ENCODE data around the gene NKX3-2. TPM values are rescaled to one million over a fixed set of nuclear protein-coding genes. Genes with fewer than 3 reads are reported as not detected.

Gene NKX3-2
- total RNA-seq, 1 donor from 2014 or later = not detected

- no peak for ATAC-seq (ENCODE audit: low read depth)
- ChIA-PET POLR2A (no interaction called here), CTCF (no interaction called here)
- no peak for DNase-seq
- H3K36me3 Mint-ChIP-seq (ENCODE audit: low read depth) = peaks cover 2% of the 10 kb centered on the region
- H3K4me1 Mint-ChIP-seq = peaks cover 14% of the 10 kb centered on the region
- intact Hi-C loops (cut with micrococcal nuclease) = no loop called here
- H3K27me3 Mint-ChIP-seq = peaks cover 71% of the 10 kb centered on the region
- TF ChIP-seq, protein P1, sequence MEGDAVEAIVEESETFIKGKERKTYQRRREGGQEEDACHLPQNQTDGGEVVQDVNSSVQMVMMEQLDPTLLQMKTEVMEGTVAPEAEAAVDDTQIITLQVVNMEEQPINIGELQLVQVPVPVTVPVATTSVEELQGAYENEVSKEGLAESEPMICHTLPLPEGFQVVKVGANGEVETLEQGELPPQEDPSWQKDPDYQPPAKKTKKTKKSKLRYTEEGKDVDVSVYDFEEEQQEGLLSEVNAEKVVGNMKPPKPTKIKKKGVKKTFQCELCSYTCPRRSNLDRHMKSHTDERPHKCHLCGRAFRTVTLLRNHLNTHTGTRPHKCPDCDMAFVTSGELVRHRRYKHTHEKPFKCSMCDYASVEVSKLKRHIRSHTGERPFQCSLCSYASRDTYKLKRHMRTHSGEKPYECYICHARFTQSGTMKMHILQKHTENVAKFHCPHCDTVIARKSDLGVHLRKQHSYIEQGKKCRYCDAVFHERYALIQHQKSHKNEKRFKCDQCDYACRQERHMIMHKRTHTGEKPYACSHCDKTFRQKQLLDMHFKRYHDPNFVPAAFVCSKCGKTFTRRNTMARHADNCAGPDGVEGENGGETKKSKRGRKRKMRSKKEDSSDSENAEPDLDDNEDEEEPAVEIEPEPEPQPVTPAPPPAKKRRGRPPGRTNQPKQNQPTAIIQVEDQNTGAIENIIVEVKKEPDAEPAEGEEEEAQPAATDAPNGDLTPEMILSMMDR (IDR thresholded peaks at IDR 0.05) = no peak
- H3K4me3 Mint-ChIP-seq = no peak overlapping the region
- no peak overlapping the region for H3K27ac Mint-ChIP-seq
- H3K9me3 Mint-ChIP-seq = peaks cover 2% of the 10 kb centered on the region
These were observed 7.1 kb downstream of the NKX3-2 start for GRCh38 chr4:13537011-13537831.

DNA sequence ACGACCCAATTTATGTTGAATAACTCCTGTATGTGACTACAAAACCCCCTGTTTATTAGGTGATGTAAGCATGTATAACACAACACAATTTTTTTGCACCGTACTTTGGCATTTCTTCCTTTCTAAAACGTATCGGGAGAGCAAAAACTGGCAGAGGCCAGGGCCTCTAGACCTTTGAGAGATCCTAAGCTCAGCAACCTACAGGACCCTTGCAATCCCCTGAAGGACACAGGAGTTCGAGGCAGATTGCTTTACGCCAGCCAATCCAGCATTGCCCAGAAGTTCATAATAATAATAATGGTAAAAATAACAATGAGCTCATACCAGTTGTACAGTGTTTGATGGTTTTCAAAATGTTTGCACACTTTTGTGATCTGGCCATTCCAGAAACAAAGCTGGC is 7.7 kb downstream of the NKX3-2 start:
- POLR2A ChIA-PET = no interaction called here
- no peak for ATAC-seq (ENCODE audit: low read depth)
- H3K36me3 Mint-ChIP-seq (ENCODE audit: low read depth) = peaks cover 2% of the 10 kb centered on the region
- TF ChIP-seq, protein P1 (IDR thresholded peaks at IDR 0.05) = no peak
- CTCF ChIA-PET = no interaction called here
- no peak overlapping the region for H3K4me3 Mint-ChIP-seq
- DNase-seq = no peak
- intact Hi-C loops (cut with micrococcal nuclease) = no loop called here
- peaks cover 2% of the 10 kb centered on the region for H3K9me3 Mint-ChIP-seq
- H3K27me3 Mint-ChIP-seq = peaks cover 71% of the 10 kb centered on the region
- no peak overlapping the region for H3K27ac Mint-ChIP-seq
- peaks cover 12% of the 10 kb centered on the region for H3K4me1 Mint-ChIP-seq

DNA sequence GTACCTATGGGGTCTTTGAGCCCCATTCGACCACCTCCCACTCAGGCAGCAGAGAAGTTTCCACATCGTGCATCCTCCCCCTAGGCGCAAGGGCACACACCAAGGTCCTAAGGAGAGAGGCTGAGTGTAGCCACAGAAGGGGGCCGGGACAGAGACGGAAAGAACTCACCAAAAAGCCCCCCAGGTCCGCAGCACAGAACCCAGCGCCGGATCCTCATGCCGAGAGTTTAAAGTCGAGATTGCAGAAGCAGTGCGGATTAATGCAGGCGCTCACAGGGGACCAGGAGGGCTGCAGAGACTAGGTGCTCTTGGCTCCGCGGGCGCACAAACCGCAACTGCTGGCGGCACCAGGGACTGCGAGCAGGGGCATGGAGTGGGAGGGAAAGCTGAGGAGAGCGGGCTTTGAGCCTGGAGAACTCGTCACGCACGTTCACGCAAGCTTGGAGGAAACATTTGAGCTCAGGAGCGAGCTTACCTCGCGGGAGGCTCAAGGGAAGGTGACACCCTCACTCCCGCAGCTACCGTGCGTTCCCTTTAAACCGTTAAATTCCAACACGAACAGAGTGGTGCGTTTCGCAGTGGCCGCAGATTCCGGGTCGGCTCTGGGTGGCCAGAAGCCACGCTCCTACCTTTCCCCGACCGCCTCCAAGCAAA is 8.5 kb downstream of the NKX3-2 start:
- Mint-ChIP-seq H3K9me3 (peaks cover 2% of the 10 kb centered on the region), H3K4me1 (peaks cover 12% of the 10 kb centered on the region), H3K4me3 (no peak overlapping the region), H3K36me3 (ENCODE audit: low read depth) (peaks cover 2% of the 10 kb centered on the region), H3K27me3 (peaks cover 73% of the 10 kb centered on the region), H3K27ac (no peak overlapping the region)
- TF ChIP-seq, protein P1 (IDR thresholded peaks at IDR 0.05) = no peak
- ATAC-seq (ENCODE audit: low read depth) (no peak), DNase-seq (no peak)
- ChIA-PET CTCF (interaction anchor here (1.1 kb wide), 1 partner anchor 13 kb away, joined by 4 read pairs; no protein-coding TSS in a partner anchor), POLR2A (no interaction called here)
- intact Hi-C loops (cut with micrococcal nuclease) = no loop called here

DNA sequence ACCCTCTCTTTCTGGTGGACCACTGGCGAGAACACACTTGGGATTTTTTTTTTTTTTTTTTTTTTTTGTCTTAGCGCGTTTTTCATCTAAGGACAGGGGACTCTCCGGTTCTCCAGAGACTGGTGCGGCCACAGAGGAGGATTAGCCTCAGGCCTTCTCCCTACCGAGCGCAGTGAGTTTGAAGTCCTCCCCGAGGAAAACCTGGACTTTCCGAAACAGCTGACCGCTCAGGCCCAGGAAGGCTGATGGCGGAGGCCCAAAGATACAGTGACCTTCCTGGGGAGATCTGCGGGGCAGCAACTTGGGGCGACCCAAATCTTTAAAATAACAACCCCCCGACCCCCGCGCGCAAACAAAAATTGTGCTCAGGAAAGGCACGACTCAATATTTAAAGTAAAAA is 9.2 kb downstream of the NKX3-2 start:
- Mint-ChIP-seq H3K27ac (no peak overlapping the region), H3K4me3 (no peak overlapping the region), H3K36me3 (ENCODE audit: low read depth) (peaks cover 2% of the 10 kb centered on the region), H3K4me1 (peaks cover 10% of the 10 kb centered on the region), H3K9me3 (peaks cover 2% of the 10 kb centered on the region), H3K27me3 (peaks cover 77% of the 10 kb centered on the region)
- intact Hi-C loops (cut with micrococcal nuclease) = no loop called here
- TF ChIP-seq, protein P1 (IDR thresholded peaks at IDR 0.05) = no peak
- CTCF ChIA-PET = interaction anchor here (1.1 kb wide), 1 partner anchor 14 kb away, joined by 4 read pairs; no protein-coding TSS in a partner anchor
- DNase-seq = no peak
- ATAC-seq (ENCODE audit: low read depth) = no peak
- POLR2A ChIA-PET = interaction anchor here (0.7 kb wide), 1 partner anchor 16 kb away, joined by 4 read pairs; no protein-coding TSS in a partner anchor
